IMR-90 (cell line): Measurements from ENCODE around the gene PIGBOS1. TPM values are rescaled to one million over a fixed set of nuclear protein-coding genes. Genes with fewer than 3 reads are reported as not detected.

Experiments used
- ATAC-seq: fragments of 200-7000 bp; cut with Tn5 transposase; 2 replicates; pipeline ENCODE4 v1.9.1; 2020; ENCODE audit warnings: low read depth, mild to moderate bottlenecking, moderate library complexity
- BruUV-seq: library from RNA; stranded (reverse); fragments of 400-500 nt; replicated peaks from 2 replicates; lab custom pipeline; 2021; lab: Mats Ljungman, UMichigan
- CTCF ChIA-PET: fragments of 300-600 bp; formaldehyde crosslinking; extraction: SDS; loops from one replicate; lab custom pipeline; 2021; ENCODE audit warnings: antibody characterized with exemption; lab: Yijun Ruan, JAX
- POLR2A ChIA-PET: fragments of 300-600 bp; sonication (Branson Sonifier 250); formaldehyde crosslinking; loops from one replicate; lab custom pipeline; 2022; ENCODE audit warnings: antibody characterized with exemption; ENCODE audit not compliant: unreplicated experiment; lab: Charles Lee
- DNase-seq: peaks from one replicate; pipeline ENCODE4 v3.0.0; 2013
- H2AFZ ChIP-seq: replicated peaks from 2 replicates; pipeline ENCODE3; 2013; ENCODE audit warnings: low read length, mild to moderate bottlenecking; ENCODE audit not compliant: poor library complexity
- H2AK5ac ChIP-seq: 2 replicates; pipeline ENCODE4 v1.6.1; 2013; ENCODE audit warnings: low read depth, low read length, inconsistent platforms
- H2AK9ac ChIP-seq: replicated peaks from 2 replicates; pipeline ENCODE3; 2013; ENCODE audit warnings: mild to moderate bottlenecking, low read depth, low read length, moderate library complexity; ENCODE audit not compliant: poor library complexity
- H2BK120ac ChIP-seq: 2 replicates; pipeline ENCODE4 v1.6.1; 2013; ENCODE audit warnings: low read depth, low read length, inconsistent platforms
- H2BK15ac ChIP-seq: 3 replicates; pipeline ENCODE4 v1.6.1; 2013; ENCODE audit warnings: low read depth, low read length, inconsistent platforms
- H2BK20ac ChIP-seq: 2 replicates; pipeline ENCODE4 v1.6.1; 2013; ENCODE audit warnings: low read depth, mild to moderate bottlenecking, inconsistent platforms, low read length, moderate library complexity
- H2BK5ac ChIP-seq: 2 replicates; pipeline ENCODE4 v1.6.1; 2013; ENCODE audit warnings: mild to moderate bottlenecking, low read depth, low read length, inconsistent platforms; ENCODE audit not compliant: poor library complexity, severe bottlenecking
- H3K14ac ChIP-seq: replicated peaks from 2 replicates; pipeline ENCODE4 v1.6.1; 2013; ENCODE audit warnings: low read depth, low read length, inconsistent platforms
- H3K18ac ChIP-seq: 2 replicates; pipeline ENCODE4 v1.6.1; 2013; ENCODE audit warnings: low read depth, low read length, control low read depth
- H3K23ac ChIP-seq: 2 replicates; pipeline ENCODE4 v1.6.1; 2013; ENCODE audit warnings: low read depth, low read length, inconsistent platforms
- H3K27ac ChIP-seq: 2 replicates; pipeline ENCODE4 v1.5.1; 2013; ENCODE audit warnings: mild to moderate bottlenecking, control low read depth, low read length; ENCODE audit not compliant: insufficient read depth
- H3K27me3 ChIP-seq: 2 replicates; pipeline ENCODE4 v1.6.1; 2013; ENCODE audit warnings: low read length; ENCODE audit not compliant: control insufficient read depth, insufficient read depth
- H3K36me3 ChIP-seq: 2 replicates; pipeline ENCODE4 v1.6.1; 2013; ENCODE audit warnings: low read length, mixed read lengths; ENCODE audit not compliant: control insufficient read depth, insufficient read depth
- H3K4ac ChIP-seq: 2 replicates; pipeline ENCODE4 v1.6.1; 2013; ENCODE audit warnings: low read depth, low read length, inconsistent platforms
- H3K4me1 ChIP-seq: 2 replicates; pipeline ENCODE4 v1.6.1; 2013; ENCODE audit warnings: low read length, mixed read lengths; ENCODE audit not compliant: control insufficient read depth, insufficient read depth
- H3K4me2 ChIP-seq: 2 replicates; pipeline ENCODE4 v1.6.1; 2013; ENCODE audit warnings: low read depth, mild to moderate bottlenecking, control low read depth, low read length, moderate library complexity
- H3K4me3 ChIP-seq: 2 replicates; pipeline ENCODE4 v1.5.1; 2013; ENCODE audit warnings: low read depth, mild to moderate bottlenecking, control low read depth, low read length, moderate library complexity; ENCODE audit not compliant: insufficient read depth
- H3K56ac ChIP-seq: 2 replicates; pipeline ENCODE4 v1.6.1; 2013; ENCODE audit warnings: low read length, inconsistent platforms; ENCODE audit not compliant: insufficient read depth; ENCODE audit errors: extremely low read depth
- H3K79me1 ChIP-seq, 2 experiments: 2 replicates each; pipeline ENCODE4 v1.6.1; 2013; ENCODE audit warnings: low read length in 2 of 2, inconsistent platforms in 1 of 2, low read depth in 1 of 2
- H3K9ac ChIP-seq: 2 replicates; pipeline ENCODE4 v1.6.1; 2013; ENCODE audit warnings: low read depth, low read length, control low read depth
- H3K9me1 ChIP-seq: 2 replicates; pipeline ENCODE4 v1.6.1; 2013; ENCODE audit warnings: low read length, inconsistent platforms; ENCODE audit not compliant: insufficient read depth
- H3K9me3 ChIP-seq: 2 replicates; pipeline ENCODE4 v1.6.1; 2013; ENCODE audit warnings: low read length; ENCODE audit not compliant: control insufficient read depth, insufficient read depth
- H4K20me1 ChIP-seq: 2 replicates; pipeline ENCODE4 v1.6.1; 2013; ENCODE audit warnings: low read length, inconsistent platforms; ENCODE audit not compliant: insufficient read depth
- H4K5ac ChIP-seq: 2 replicates; pipeline ENCODE4 v1.6.1; 2013; ENCODE audit warnings: mild to moderate bottlenecking, low read depth, low read length, control low read depth
- H4K8ac ChIP-seq, 2 experiments: 2 replicates each; pipeline ENCODE4 v1.6.1; 2013; ENCODE audit warnings: low read depth in 2 of 2, low read length in 2 of 2, control low read depth in 1 of 2, inconsistent platforms in 1 of 2
- H4K91ac ChIP-seq: 2 replicates; pipeline ENCODE4 v1.6.1; 2013; ENCODE audit warnings: low read depth, low read length, inconsistent platforms; ENCODE audit not compliant: insufficient read depth
- BHLHE40 ChIP-seq: fragments of 150-350 bp; IDR thresholded peaks from 2 replicates; pipeline ENCODE4 v1.6.1; 2016; ENCODE audit warnings: mild to moderate bottlenecking, low read depth, low read length
- CEBPB ChIP-seq: IDR thresholded peaks from 2 replicates; pipeline ENCODE4 v1.6.1; 2012; ENCODE audit warnings: low read depth, low read length, improper control_type of control experiment
- CHD1 ChIP-seq: IDR thresholded peaks from 2 replicates; pipeline ENCODE4 v1.6.1; 2012; ENCODE audit warnings: low read depth, low read length, improper control_type of control experiment
- FOS ChIP-seq: fragments of 150-350 bp; IDR thresholded peaks from 2 replicates; pipeline ENCODE4 v1.6.1; 2016; ENCODE audit warnings: low read depth, low read length
- MAFK ChIP-seq: IDR thresholded peaks from 2 replicates; pipeline ENCODE4 v1.6.1; 2012; ENCODE audit warnings: low read depth, low read length, improper control_type of control experiment
- MAZ ChIP-seq: IDR thresholded peaks from 2 replicates; pipeline ENCODE4 v1.6.1; 2012; ENCODE audit warnings: low read depth, mild to moderate bottlenecking, low read length, improper control_type of control experiment, moderate library complexity, borderline replicate concordance
- MXI1 ChIP-seq: IDR thresholded peaks from 2 replicates; pipeline ENCODE4 v1.6.1; 2012; ENCODE audit warnings: low read depth, mild to moderate bottlenecking, low read length, moderate library complexity, borderline replicate concordance
- NFE2L2 ChIP-seq: fragments of 150-350 bp; IDR thresholded peaks from 2 replicates; pipeline ENCODE4 v1.6.1; 2016; ENCODE audit warnings: low read depth, mild to moderate bottlenecking, low read length
- POLR2A ChIP-seq: IDR thresholded peaks from 2 replicates; pipeline ENCODE4 v1.6.1; 2012; ENCODE audit warnings: mild to moderate bottlenecking, low read depth, low read length
- RAD21 ChIP-seq: IDR thresholded peaks from 2 replicates; pipeline ENCODE4 v1.6.1; 2012; ENCODE audit warnings: low read length, improper control_type of control experiment
- RCOR1 ChIP-seq: IDR thresholded peaks from 2 replicates; pipeline ENCODE4 v1.6.1; 2012; ENCODE audit warnings: mild to moderate bottlenecking, low read length, improper control_type of control experiment; ENCODE audit not compliant: insufficient replicate concordance
- RFX5 ChIP-seq: IDR thresholded peaks from 2 replicates; pipeline ENCODE4 v1.8.0; 2012; ENCODE audit warnings: low read depth, mild to moderate bottlenecking, low read length, moderate library complexity
- SMC3 ChIP-seq: fragments of 150-350 bp; IDR thresholded peaks from 2 replicates; pipeline ENCODE4 v1.6.1; 2016; ENCODE audit warnings: low read depth, mild to moderate bottlenecking, antibody characterized with exemption, low read length, moderate library complexity
- USF2 ChIP-seq: fragments of 150-350 bp; IDR thresholded peaks from 2 replicates; pipeline ENCODE4 v1.6.1; 2017; ENCODE audit warnings: mild to moderate bottlenecking, antibody characterized with exemption, low read length, low read depth
- WGBS, 2 experiments: methylation state at CpG; one replicate each; pipeline versions ENCODE4 v1.1.5 to v1.1.7; 2013; ENCODE audit warnings: missing lambda C conversion rate in 2 of 2; ENCODE audit not compliant: insufficient read length in 1 of 2; ENCODE audit errors: extremely low coverage in 2 of 2; 5-methylcytosine and 5-hydroxymethylcytosine counted together
- dilution Hi-C: fragments of 300-500 bp; cut with HindIII; formaldehyde crosslinking; loops from one replicate; pipeline ENCODE4 v1.14.3; 2018; ENCODE audit warnings: low sequenced_read_pairs; ENCODE audit not compliant: unreplicated experiment
- in situ Hi-C: fragments of 300-500 bp; cut with MboI; formaldehyde crosslinking; loops from 3 replicates; pipeline ENCODE4 v1.14.3; 2019; ENCODE audit warnings: low sequenced_read_pairs, inconsistent platforms, mixed read lengths
- intact Hi-C: fragments of 100-400 bp; cut with micrococcal nuclease; formaldehyde crosslinking; loops from 2 replicates; pipeline ENCODE4 v1.10.0; 2022
- polyA plus RNA-seq, 3 experiments: library from polyadenylated mRNA; depleted of rRNA; stranded (reverse); fragments of >200 nt; gene quantifications; 2 replicates each; pipeline ENCODE4 v1.2.3, GENCODE V29; 2012; ENCODE audit warnings: low replicate concordance in 1 of 3
- total RNA-seq: library from RNA; depleted of rRNA; stranded (reverse); fragments of >200 nt; gene quantifications from 2 replicates; pipeline ENCODE4 v1.2.3, GENCODE V29; 2012
- TF ChIP-seq, protein P1 (sequence below): conservative IDR thresholded peaks from 2 replicates; pipeline ENCODE4 v1.5.1; 2012; ENCODE audit warnings: mild to moderate bottlenecking, low read depth, low read length, improper control_type of control experiment
- TF ChIP-seq, protein P2 (sequence below): fragments of 150-350 bp; IDR thresholded peaks from 2 replicates; pipeline ENCODE4 v1.6.1; 2016; ENCODE audit warnings: low read depth, mild to moderate bottlenecking, low read length, moderate library complexity, borderline replicate concordance

PIGBOS1 gene
- total and polyA plus RNA-seq, 2 of the 4 experiments (the other 2 are of a cell fraction) = 11.7 to 12.7 TPM

DNA sequence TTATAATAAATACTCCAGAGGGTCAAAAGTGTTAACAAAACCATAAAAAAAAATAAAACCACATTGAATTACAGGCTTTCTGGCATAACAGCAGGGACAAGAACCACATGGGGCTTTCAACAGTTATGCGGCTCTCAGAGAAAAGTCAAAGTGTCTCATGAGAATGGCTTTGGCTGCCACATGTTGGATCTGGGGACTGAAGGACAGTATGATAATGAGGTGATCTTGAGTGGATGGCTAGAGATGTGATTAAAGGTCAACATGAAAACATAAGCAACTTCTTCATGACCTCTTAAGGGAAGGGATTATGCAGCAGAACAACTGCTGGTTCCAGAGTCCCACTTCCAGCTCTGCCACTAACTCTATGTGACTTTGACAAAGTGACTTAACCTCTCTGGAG lies 34.5 kb downstream of the PIGBOS1 start:
- BruUV-seq = no TSS peak
- no peak overlapping the region for H3K4me3 ChIP-seq
- no peak overlapping the region for H3K14ac ChIP-seq
- intact Hi-C loops (no loop called here), in situ Hi-C loops (loop anchor here (5.0 kb wide), 1 partner anchor 62 kb away; no protein-coding TSS in a partner anchor), dilution Hi-C loops (no loop called here)
- no peak overlapping the region for H2AK5ac ChIP-seq
- no peak overlapping the region for H2BK5ac ChIP-seq
- H3K27me3 ChIP-seq = no peaks in the 10 kb centered on the region
- H3K9me1 ChIP-seq = peaks cover 16% of the 10 kb centered on the region
- CTCF ChIA-PET = no interaction called here
- no peak overlapping the region for H4K5ac ChIP-seq
- DNase-seq (no peak), ATAC-seq (no peak)
- H4K20me1 ChIP-seq = peaks cover 13% of the 10 kb centered on the region; the same call in 1 of the 2 replicates
- no peak overlapping the region for H3K18ac ChIP-seq
- H3K56ac ChIP-seq = no peak overlapping the region
- no peak overlapping the region for H4K91ac ChIP-seq
- H3K4me2 ChIP-seq = no peak overlapping the region
- H3K4me1 ChIP-seq = peaks cover 12% of the 10 kb centered on the region
- H2AFZ ChIP-seq = no peak overlapping the region
- no peak overlapping the region for H3K9ac ChIP-seq
- no peak overlapping the region for H2BK120ac ChIP-seq
- no peak overlapping the region for H2BK20ac ChIP-seq
- POLR2A ChIA-PET = no interaction called here
- H2AK9ac ChIP-seq = no peak overlapping the region
- no peak overlapping the region for H4K8ac ChIP-seq
- H3K23ac ChIP-seq = no peak overlapping the region
- no peak overlapping the region for H3K27ac ChIP-seq
- TF ChIP-seq, protein P1, sequence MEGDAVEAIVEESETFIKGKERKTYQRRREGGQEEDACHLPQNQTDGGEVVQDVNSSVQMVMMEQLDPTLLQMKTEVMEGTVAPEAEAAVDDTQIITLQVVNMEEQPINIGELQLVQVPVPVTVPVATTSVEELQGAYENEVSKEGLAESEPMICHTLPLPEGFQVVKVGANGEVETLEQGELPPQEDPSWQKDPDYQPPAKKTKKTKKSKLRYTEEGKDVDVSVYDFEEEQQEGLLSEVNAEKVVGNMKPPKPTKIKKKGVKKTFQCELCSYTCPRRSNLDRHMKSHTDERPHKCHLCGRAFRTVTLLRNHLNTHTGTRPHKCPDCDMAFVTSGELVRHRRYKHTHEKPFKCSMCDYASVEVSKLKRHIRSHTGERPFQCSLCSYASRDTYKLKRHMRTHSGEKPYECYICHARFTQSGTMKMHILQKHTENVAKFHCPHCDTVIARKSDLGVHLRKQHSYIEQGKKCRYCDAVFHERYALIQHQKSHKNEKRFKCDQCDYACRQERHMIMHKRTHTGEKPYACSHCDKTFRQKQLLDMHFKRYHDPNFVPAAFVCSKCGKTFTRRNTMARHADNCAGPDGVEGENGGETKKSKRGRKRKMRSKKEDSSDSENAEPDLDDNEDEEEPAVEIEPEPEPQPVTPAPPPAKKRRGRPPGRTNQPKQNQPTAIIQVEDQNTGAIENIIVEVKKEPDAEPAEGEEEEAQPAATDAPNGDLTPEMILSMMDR = no peak
- TF ChIP-seq CEBPB (no peak), MAFK (no peak), POLR2A (no peak), RAD21 (no peak), CHD1 (no peak), FOS (no peak), RFX5 (no peak), MAZ (no peak), RCOR1 (no peak), BHLHE40 (no peak), SMC3 (no peak), MXI1 (no peak), NFE2L2 (no peak), USF2 (no peak)
- TF ChIP-seq, protein P2, sequence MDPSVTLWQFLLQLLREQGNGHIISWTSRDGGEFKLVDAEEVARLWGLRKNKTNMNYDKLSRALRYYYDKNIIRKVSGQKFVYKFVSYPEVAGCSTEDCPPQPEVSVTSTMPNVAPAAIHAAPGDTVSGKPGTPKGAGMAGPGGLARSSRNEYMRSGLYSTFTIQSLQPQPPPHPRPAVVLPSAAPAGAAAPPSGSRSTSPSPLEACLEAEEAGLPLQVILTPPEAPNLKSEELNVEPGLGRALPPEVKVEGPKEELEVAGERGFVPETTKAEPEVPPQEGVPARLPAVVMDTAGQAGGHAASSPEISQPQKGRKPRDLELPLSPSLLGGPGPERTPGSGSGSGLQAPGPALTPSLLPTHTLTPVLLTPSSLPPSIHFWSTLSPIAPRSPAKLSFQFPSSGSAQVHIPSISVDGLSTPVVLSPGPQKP = no peak
- H3K36me3 ChIP-seq = no peaks in the 10 kb centered on the region; the same call in 1 of the 2 replicates
- no peak overlapping the region for H2BK15ac ChIP-seq
- no CpG with 5 or more reads among the region's 1 CpG for WGBS, 2 experiments
- H3K79me1 ChIP-seq = peaks cover 14 to 52% of the 10 kb centered on the region in 2 experiments
- no peaks in the 10 kb centered on the region for H3K9me3 ChIP-seq
- H3K4ac ChIP-seq = no peak overlapping the region
